Trophoblast cell (in vitro differentiated cells and primary cell): ENCODE measurements around the gene TEAD4.

Experiments used
- DNase-seq, 2 donors: peaks; one replicate each; pipeline ENCODE4 v3.0.0-alpha.2; 2016
- H2AFZ ChIP-seq: 2 replicates; pipeline ENCODE4 v1.6.1; 2013; ENCODE audit warnings: low read length, moderate library complexity, mild to moderate bottlenecking; ENCODE audit not compliant: insufficient read depth, poor library complexity
- H2AK5ac ChIP-seq: 2 replicates; pipeline ENCODE4 v1.6.1; 2013; ENCODE audit warnings: mild to moderate bottlenecking, low read length
- H2BK120ac ChIP-seq: 2 replicates; pipeline ENCODE4 v1.6.1; 2013; ENCODE audit warnings: low read length, mild to moderate bottlenecking, moderate library complexity; ENCODE audit not compliant: insufficient read depth, poor library complexity
- H2BK12ac ChIP-seq: 2 replicates; pipeline ENCODE4 v1.6.1; 2013; ENCODE audit warnings: mild to moderate bottlenecking, low read length, moderate library complexity
- H2BK5ac ChIP-seq: 2 replicates; pipeline ENCODE4 v1.6.1; 2013; ENCODE audit warnings: low read length, low read depth, moderate library complexity, mild to moderate bottlenecking; ENCODE audit not compliant: poor library complexity
- H3K14ac ChIP-seq: 2 replicates; pipeline ENCODE4 v1.6.1; 2013; ENCODE audit warnings: mild to moderate bottlenecking, low read length
- H3K18ac ChIP-seq: 2 replicates; pipeline ENCODE4 v1.6.1; 2013; ENCODE audit warnings: mild to moderate bottlenecking, low read length
- H3K23ac ChIP-seq: 2 replicates; pipeline ENCODE4 v1.6.1; 2013; ENCODE audit warnings: low read length
- H3K27ac ChIP-seq: 2 replicates; pipeline ENCODE4 v1.5.1; 2013; ENCODE audit warnings: low read depth, mild to moderate bottlenecking, inconsistent platforms, low read length, moderate library complexity
- H3K27me3 ChIP-seq: 2 replicates; pipeline ENCODE4 v1.6.1; 2013; ENCODE audit warnings: inconsistent platforms, mild to moderate bottlenecking, low read length, moderate library complexity; ENCODE audit not compliant: insufficient read depth
- H3K36me3 ChIP-seq, 2 experiments: 1 replicate in 1 of 2; 2 replicates in 1 of 2; pipeline ENCODE4 v1.6.1; 2013; ENCODE audit warnings: low read length in 2 of 2, mild to moderate bottlenecking in 2 of 2, moderate library complexity in 1 of 2; ENCODE audit not compliant: insufficient read depth in 2 of 2, control insufficient read depth in 1 of 2
- H3K4ac ChIP-seq: 2 replicates; pipeline ENCODE4 v1.6.1; 2013; ENCODE audit warnings: low read depth, mild to moderate bottlenecking, low read length, moderate library complexity
- H3K4me1 ChIP-seq, 2 experiments: 1 replicate in 1 of 2; 2 replicates in 1 of 2; pipeline ENCODE4 v1.6.1; 2013; ENCODE audit warnings: low read length in 2 of 2, mild to moderate bottlenecking in 2 of 2, moderate library complexity in 1 of 2; ENCODE audit not compliant: insufficient read depth in 2 of 2, control insufficient read depth in 1 of 2
- H3K4me2 ChIP-seq: 2 replicates; pipeline ENCODE4 v1.6.1; 2013; ENCODE audit warnings: inconsistent platforms, mild to moderate bottlenecking, low read length, moderate library complexity
- H3K4me3 ChIP-seq: 2 replicates; pipeline ENCODE4 v1.5.1; 2013; ENCODE audit warnings: mild to moderate bottlenecking, low read depth, low read length, inconsistent platforms
- H3K79me1 ChIP-seq: one replicate; pipeline ENCODE4 v1.6.1; 2013; ENCODE audit warnings: low read length
- H3K79me2 ChIP-seq: 2 replicates; pipeline ENCODE4 v1.6.1; 2013; ENCODE audit warnings: low read length, mild to moderate bottlenecking; ENCODE audit not compliant: control insufficient read depth, insufficient read depth, poor library complexity
- H3K9ac ChIP-seq: 2 replicates; pipeline ENCODE4 v1.6.1; 2013; ENCODE audit warnings: mild to moderate bottlenecking, low read length
- H3K9me3 ChIP-seq: 2 replicates; pipeline ENCODE4 v1.6.1; 2013; ENCODE audit warnings: low read depth, mild to moderate bottlenecking, control low read depth, inconsistent platforms, low read length; ENCODE audit not compliant: insufficient read depth
- H4K12ac ChIP-seq: 2 replicates; pipeline ENCODE4 v1.6.1; 2013; ENCODE audit warnings: low read depth, mild to moderate bottlenecking, low read length, moderate library complexity
- H4K8ac ChIP-seq: 2 replicates; pipeline ENCODE4 v1.6.1; 2013; ENCODE audit warnings: low read depth, mild to moderate bottlenecking, low read length, moderate library complexity
- H4K91ac ChIP-seq: one replicate; pipeline ENCODE4 v1.6.1; 2013; ENCODE audit warnings: low read depth, mild to moderate bottlenecking, low read length, moderate library complexity
- WGBS: extraction: QIAGEN DNeasy Blood & Tissue Kit; methylation state at CpG from one replicate; pipeline ENCODE4 v1.1.7; 2013; ENCODE audit warnings: missing lambda C conversion rate; ENCODE audit not compliant: insufficient read length, insufficient coverage; ENCODE audit errors: extremely low coverage; 5-methylcytosine and 5-hydroxymethylcytosine counted together

TEAD4 gene

GRCh38 chr12:2949411-2949810 lies 9.8 kb upstream of the TEAD4 start:
- Histone ChIP-seq H3K9ac (no peak overlapping the region), H2BK5ac (no peak overlapping the region), H3K23ac (no peak overlapping the region), H3K18ac (no peak overlapping the region), H3K4me1 (no peaks in the 10 kb centered on the region), H3K27ac (no peak overlapping the region), H4K8ac (no peak overlapping the region), H4K91ac (no peak overlapping the region), H3K79me2 (no peaks in the 10 kb centered on the region), H3K4me2 (no peak overlapping the region), H3K14ac (no peak overlapping the region), H2AFZ (no peak overlapping the region), H3K36me3 (no peaks in the 10 kb centered on the region), H3K4ac (no peak overlapping the region), H3K79me1 (no peaks in the 10 kb centered on the region), H3K27me3 (no peaks in the 10 kb centered on the region), H2AK5ac (no peak overlapping the region), H3K9me3 (no peaks in the 10 kb centered on the region), H4K12ac (no peak overlapping the region), H3K4me3 (no peak overlapping the region), H2BK120ac (no peak overlapping the region), H2BK12ac (no peak overlapping the region)
- WGBS: no CpG with 5 or more reads among the region's 4 CpGs
- DNase-seq: no peak

DNA sequence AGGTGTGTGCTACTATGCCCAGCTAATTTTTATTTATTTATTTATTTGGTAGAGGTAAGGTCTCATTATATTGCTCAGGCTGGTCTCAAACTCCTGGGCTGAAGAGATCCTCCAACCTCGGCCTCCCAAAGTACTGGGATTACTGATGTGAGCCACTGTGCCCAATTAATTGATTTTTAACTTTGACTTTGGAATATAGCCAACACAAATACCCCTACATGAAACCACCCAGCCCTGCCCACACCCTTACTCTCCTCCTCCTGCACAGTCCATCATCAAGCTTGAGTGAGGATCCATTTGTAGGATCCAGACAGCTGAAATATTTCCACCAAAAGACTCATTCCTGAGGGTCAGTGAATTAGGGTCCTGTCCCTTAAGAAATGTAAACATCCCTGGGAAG lies 3.3 kb upstream of the TEAD4 start:
- whole genome bisulfite sequencing: no CpG with 5 or more reads among the region's 1 CpG
- Histone ChIP-seq H3K18ac (no peak overlapping the region), H3K9ac (no peak overlapping the region), H3K27ac (no peak overlapping the region), H3K4me1 (peaks cover 9 to 10% of the 10 kb centered on the region in 2 experiments), H2BK5ac (no peak overlapping the region), H3K4ac (no peak overlapping the region), H4K8ac (no peak overlapping the region), H2BK12ac (no peak overlapping the region), H2AFZ (no peak overlapping the region), H3K14ac (no peak overlapping the region), H2AK5ac (no peak overlapping the region), H3K79me2 (peaks cover 6% of the 10 kb centered on the region), H3K4me3 (no peak overlapping the region), H2BK120ac (no peak overlapping the region), H3K4me2 (no peak overlapping the region), H3K27me3 (no peaks in the 10 kb centered on the region), H3K79me1 (peaks cover 19% of the 10 kb centered on the region), H4K12ac (no peak overlapping the region), H3K9me3 (no peaks in the 10 kb centered on the region), H3K23ac (no peak overlapping the region), H3K36me3 (no peaks in the 10 kb centered on the region), H4K91ac (no peak overlapping the region)
- DNase-seq: no peak

DNA sequence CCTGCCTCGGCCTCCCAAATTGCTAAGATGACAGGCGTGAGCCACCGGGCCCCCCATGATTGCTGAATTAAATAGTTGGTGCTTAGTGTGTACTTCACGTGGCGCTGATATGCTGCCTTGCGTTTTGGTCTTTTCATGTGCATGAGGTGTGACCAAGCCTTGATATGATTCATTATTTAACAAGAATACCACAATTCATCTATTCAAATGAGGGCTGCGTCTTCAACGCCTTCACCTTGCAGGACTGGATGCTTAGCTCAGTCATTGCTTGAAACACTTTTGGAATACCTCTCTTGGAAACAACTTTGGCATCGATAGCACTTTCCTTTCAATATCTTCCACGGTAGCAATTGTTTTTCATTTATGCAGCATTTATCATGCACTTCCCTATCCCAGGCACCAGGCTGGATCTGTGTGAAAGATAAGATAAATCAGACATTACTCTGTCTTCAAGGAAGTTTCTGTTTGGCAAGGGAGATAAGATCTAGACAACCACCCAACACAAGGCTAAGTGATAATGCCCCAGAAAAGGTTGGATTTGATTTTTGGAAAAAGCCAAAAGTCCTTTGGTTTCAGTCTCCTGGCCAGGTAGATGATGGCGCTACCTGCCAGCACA lies 1.3 kb upstream of the TEAD4 start:
- H3K9ac ChIP-seq: peak overlapping the region; percentile 8
- H3K27ac ChIP-seq: peak overlapping the region; percentile 93
- H3K36me3 ChIP-seq: peaks cover 0 to 3% of the 10 kb centered on the region in 2 experiments
- WGBS: no CpG with 5 or more reads among the region's 11 CpGs
- H3K4ac ChIP-seq: no peak overlapping the region
- no peaks in the 10 kb centered on the region for H3K27me3 ChIP-seq
- no peak overlapping the region for H3K14ac ChIP-seq
- H3K18ac ChIP-seq: peak overlapping the region; percentile 15
- H3K4me3 ChIP-seq: peak overlapping the region; percentile 71
- peak in 1 of 2 donors; percentile 29 for DNase-seq
- peak overlapping the region; percentile 84 for H3K4me2 ChIP-seq
- no peaks in the 10 kb centered on the region for H3K9me3 ChIP-seq
- peaks cover 20% of the 10 kb centered on the region in 2 experiments for H3K4me1 ChIP-seq
- peak overlapping the region; percentile 56 for H4K91ac ChIP-seq
- H2BK12ac ChIP-seq: no peak overlapping the region
- peak overlapping the region; percentile 34 for H2AFZ ChIP-seq
- H4K8ac ChIP-seq: peak overlapping the region; percentile 12
- peaks cover 11% of the 10 kb centered on the region for H3K79me2 ChIP-seq
- H3K23ac ChIP-seq: no peak overlapping the region
- no peak overlapping the region for H2BK120ac ChIP-seq
- H2AK5ac ChIP-seq: peak overlapping the region; percentile 25
- H2BK5ac ChIP-seq: peak overlapping the region; percentile 11
- H3K79me1 ChIP-seq: peaks cover 22% of the 10 kb centered on the region
- no peak overlapping the region for H4K12ac ChIP-seq

DNA sequence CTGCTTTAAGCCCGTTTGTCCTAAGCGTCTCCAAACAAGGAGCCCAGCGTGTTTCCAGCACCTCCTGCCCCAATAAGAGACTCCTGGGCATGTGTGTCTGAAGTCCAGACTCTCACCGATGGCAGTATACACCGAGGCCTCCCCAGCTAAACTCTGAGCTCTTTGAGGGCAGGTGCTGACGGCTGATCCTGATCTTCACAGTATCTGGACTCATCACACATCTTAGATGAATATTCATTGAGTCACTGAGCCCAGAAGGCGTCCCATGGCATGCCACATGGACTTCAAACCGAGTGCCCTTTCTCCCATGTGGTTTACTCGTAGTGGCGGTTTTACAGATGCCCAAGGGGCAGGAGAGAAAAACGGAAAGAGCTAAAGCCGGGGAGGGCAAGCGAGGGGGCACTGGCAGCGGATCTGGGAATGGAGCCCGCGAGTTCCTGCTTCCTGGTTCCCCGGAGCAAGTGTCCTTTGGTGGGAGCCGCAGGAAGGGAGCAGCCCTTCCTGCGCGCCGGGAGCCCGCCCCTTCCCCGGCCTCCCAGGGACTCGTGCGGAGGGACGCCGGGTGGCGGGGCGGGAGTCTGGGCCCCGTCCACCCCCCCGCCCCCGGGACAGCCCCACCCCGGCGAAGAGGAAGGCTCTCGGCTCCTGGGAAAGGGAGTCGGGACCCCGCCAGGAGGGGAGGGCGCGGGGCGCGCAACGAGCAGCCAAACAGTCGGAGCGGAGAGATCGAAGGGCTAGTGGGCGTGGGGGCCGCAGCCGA lies 585 bp upstream of the TEAD4 start:
- no CpG with 5 or more reads among the region's 48 CpGs for WGBS
- H3K4me2 ChIP-seq: peak overlapping the region; percentile 84
- peak overlapping the region; percentile 55 for H2BK5ac ChIP-seq
- H3K79me1 ChIP-seq: peaks cover 22% of the 10 kb centered on the region
- no peak overlapping the region for H3K23ac ChIP-seq
- H3K9me3 ChIP-seq: no peaks in the 10 kb centered on the region
- DNase-seq: peak; percentile 84 to 85
- peak overlapping the region; percentile 71 for H4K91ac ChIP-seq
- peaks cover 27% of the 10 kb centered on the region in 2 experiments for H3K4me1 ChIP-seq
- no peak overlapping the region for H2AK5ac ChIP-seq
- no peak overlapping the region for H3K4ac ChIP-seq
- H2AFZ ChIP-seq: peak overlapping the region; percentile 56
- peak overlapping the region; percentile 93 for H3K27ac ChIP-seq
- H2BK12ac ChIP-seq: no peak overlapping the region
- peaks cover 0 to 3% of the 10 kb centered on the region in 2 experiments for H3K36me3 ChIP-seq
- peak overlapping the region; percentile 3 for H4K12ac ChIP-seq
- peak overlapping the region; percentile 71 for H3K4me3 ChIP-seq
- no peak overlapping the region for H3K14ac ChIP-seq
- H4K8ac ChIP-seq: peak overlapping the region; percentile 67
- peak overlapping the region; percentile 8 for H3K9ac ChIP-seq
- peaks cover 13% of the 10 kb centered on the region for H3K79me2 ChIP-seq
- H3K27me3 ChIP-seq: no peaks in the 10 kb centered on the region
- peak overlapping the region; percentile 2 for H3K18ac ChIP-seq
- peak overlapping the region; percentile 18 for H2BK120ac ChIP-seq
